Measurements from ENCODE around the gene ULK4.

GRCh38 chr3:41293169-41293681 is 668.7 kb downstream of the ULK4 start:
- TF ChIP-seq CTCF (IDR thresholded peaks at IDR 0.05) (no peak), POLR2AphosphoS5 (IDR thresholded peaks at IDR 0.05) (no peak), POLR2A (IDR thresholded peaks at IDR 0.05) (no peak)
